HUES6 (cell line): ENCODE data around the gene ORMDL1.
"Not testable (repeated sequence)": the region's sequence is repeated elsewhere in the genome, so short reads cannot be mapped to it uniquely, and the experiment has no call there.

Experiments
- H3K27ac ChIP-seq: 2 replicates; pipeline ENCODE4 v1.7.0; 2013; ENCODE audit warnings: low read depth, mild to moderate bottlenecking, low read length, inconsistent platforms
- H3K27me3 ChIP-seq: 2 replicates; pipeline ENCODE4 v1.6.1; 2013; ENCODE audit warnings: low read length; ENCODE audit not compliant: control insufficient read depth, insufficient read depth
- H3K36me3 ChIP-seq: 2 replicates; pipeline ENCODE4 v1.6.1; 2013; ENCODE audit warnings: low read length; ENCODE audit not compliant: control insufficient read depth, insufficient read depth
- H3K4me1 ChIP-seq: 2 replicates; pipeline ENCODE4 v1.6.1; 2013; ENCODE audit warnings: low read length; ENCODE audit not compliant: control insufficient read depth, insufficient read depth
- H3K4me3 ChIP-seq: 2 replicates; pipeline ENCODE4 v1.5.1; 2013; ENCODE audit warnings: low read depth, low read length
- H3K9ac ChIP-seq: one replicate; pipeline ENCODE4 v1.6.1; 2013; ENCODE audit warnings: mild to moderate bottlenecking, low read length
- H3K9me3 ChIP-seq: 2 replicates; pipeline ENCODE4 v1.6.1; 2013; ENCODE audit warnings: low read depth, low read length; ENCODE audit not compliant: control insufficient read depth, insufficient read depth

Gene ORMDL1

DNA sequence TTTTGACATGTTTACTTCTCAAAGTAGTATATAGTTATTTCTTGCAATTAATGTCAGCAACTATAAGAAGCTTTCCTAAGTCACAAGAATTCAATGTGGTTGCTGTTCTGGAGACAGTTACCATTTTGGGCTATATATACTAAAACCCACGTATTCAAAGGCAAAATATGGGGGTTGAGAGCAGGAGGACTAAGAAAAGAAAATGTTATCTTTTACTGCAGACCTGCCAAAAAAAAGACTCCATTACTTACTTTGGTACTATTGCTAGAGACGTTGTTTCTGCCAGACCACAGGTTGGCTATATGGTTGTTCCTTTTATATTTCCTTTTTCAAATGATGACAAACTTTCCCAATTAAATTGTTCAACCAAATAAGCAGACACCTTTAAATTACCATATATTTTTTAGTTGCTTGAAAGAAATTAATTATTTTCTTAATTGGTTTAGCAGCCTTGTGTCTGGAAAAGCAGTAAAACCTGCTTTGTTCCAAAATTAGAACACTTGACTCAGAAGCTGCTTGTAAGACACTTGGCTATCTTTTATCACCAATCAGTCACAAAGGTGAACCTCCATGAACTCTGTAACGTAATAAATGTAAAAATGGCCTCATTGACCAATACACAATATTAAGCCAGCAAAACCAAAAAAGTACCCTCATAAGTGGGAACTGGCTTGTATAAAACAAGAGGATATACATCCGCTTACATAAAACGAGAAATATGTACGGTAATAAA, 13.4 kb downstream of the ORMDL1 start:
- Histone ChIP-seq H3K36me3 (peaks cover 69% of the 10 kb centered on the region), H3K4me1 (no peaks in the 10 kb centered on the region), H3K27ac (no peak overlapping the region), H3K9ac (no peak overlapping the region), H3K4me3 (no peak overlapping the region), H3K9me3 (no peaks in the 10 kb centered on the region), H3K27me3 (no peaks in the 10 kb centered on the region)

DNA sequence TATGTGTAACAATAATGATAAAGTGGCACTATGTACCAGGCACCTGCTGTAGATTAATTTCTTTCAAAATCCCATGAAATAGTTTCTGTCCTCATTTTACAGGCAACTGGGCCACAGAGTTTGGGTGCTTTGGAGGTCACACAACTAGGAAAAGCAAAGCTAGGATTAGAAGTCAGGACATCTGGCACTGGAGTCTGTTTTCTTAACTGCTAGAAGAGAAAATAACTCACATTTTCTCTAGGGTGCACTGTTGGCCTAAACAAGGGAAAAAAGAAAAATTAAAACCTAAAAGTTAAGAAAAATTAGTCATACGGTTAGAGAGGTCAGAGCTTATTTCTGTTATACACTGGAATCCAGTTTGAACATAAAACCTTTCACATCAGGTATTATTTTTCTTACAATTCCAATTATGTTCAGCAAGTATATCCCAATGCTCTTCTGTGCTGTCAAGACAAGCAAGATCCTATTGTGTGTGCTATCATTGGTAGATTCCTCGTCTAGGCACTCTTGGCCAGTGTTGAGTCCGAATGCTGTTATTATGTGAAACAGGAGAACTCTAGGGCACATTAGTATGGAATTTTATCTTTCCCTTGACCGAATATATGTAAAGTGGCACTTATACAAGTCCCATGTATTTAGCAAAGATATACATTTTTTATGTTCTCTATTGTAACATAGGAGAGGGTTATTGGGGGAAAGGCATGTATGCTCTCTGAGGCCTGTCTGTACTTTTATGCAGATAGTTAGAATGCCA, 20.1 kb downstream of the ORMDL1 start:
- Histone ChIP-seq H3K27me3 (no peaks in the 10 kb centered on the region), H3K27ac (no peak overlapping the region), H3K9me3 (no peaks in the 10 kb centered on the region), H3K9ac (no peak overlapping the region), H3K36me3 (peaks cover 13% of the 10 kb centered on the region; the same call in 1 of the 2 replicates), H3K4me1 (no peaks in the 10 kb centered on the region), H3K4me3 (no peak overlapping the region)

DNA sequence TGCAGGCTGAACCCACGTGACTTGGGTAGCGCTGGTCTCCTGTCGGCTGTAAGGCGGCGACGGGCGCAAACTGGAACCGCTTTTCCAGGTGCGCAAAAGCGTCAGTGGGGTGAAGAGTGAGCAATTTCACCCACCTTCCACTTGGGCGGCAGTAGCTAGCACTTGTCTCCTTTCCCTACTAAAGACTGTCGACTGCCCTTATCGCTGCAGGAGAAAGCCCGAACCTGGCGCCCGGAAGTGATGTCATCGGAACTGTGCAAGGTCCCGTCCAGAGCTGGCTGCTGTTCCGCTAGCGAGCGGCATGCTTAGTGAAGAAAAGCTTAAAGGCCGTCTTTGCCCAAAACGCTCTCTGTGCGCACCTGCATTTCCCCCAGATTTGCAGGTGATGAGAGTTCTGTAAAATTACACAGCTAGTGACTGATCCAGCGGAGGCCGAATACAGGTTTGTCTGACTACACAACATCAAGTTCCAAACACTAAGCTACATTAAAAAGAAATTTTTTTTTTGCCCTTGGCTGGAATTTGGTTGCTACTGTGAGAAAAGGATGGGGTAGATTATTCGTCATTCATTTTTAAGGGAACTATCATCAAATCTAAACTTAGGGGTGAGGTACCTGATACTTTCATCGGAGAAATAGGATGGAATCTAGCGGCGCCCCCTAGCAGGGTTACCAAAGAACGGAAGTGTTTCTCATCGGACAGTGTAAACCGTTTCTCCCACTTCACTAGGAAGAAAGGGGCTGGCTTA, 21.4 kb downstream of the ORMDL1 start, which contains the start of gene OSGEPL1:
Gene OSGEPL1, minus strand, starts transcription at position 242 of the 748 bp plus-strand sequence. CDS start 1,152 bp downstream, outside the sequence.
- no peaks in the 10 kb centered on the region for H3K27me3 ChIP-seq
- H3K4me3 ChIP-seq: peak within 1 kb of the TSS; percentile 80
- H3K27ac ChIP-seq: peak within 1 kb of the TSS; percentile 92
- H3K36me3 ChIP-seq: peaks cover 7% of the 10 kb centered on the region; the same call in 1 of the 2 replicates
- H3K4me1 ChIP-seq: no peaks in the 10 kb centered on the region
- H3K9me3 ChIP-seq: no peaks in the 10 kb centered on the region
- H3K9ac ChIP-seq: peak within 1 kb of the TSS; percentile 86

DNA sequence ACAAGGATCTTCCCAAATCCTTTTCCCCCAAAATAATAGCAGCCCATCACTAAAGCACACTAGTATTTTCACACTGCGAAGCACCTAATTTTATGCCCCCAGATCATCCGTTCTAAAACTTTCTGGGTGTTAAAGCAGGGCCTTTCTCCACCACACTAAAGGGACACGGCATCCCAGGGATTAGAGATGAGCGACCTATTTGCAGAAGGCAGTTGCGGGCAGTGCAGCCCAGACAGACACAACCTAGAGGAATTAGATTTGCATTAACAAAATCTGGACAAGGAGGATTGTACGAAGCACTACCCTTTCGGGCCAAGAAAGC, 21.9 kb downstream of the ORMDL1 start:
- Histone ChIP-seq H3K4me1 (no peaks in the 10 kb centered on the region), H3K9me3 (no peaks in the 10 kb centered on the region), H3K27ac (peak overlapping the region; percentile 92), H3K36me3 (peaks cover 6% of the 10 kb centered on the region; the same call in 1 of the 2 replicates), H3K27me3 (no peaks in the 10 kb centered on the region), H3K9ac (peak overlapping the region; percentile 86), H3K4me3 (peak overlapping the region; percentile 80)

DNA sequence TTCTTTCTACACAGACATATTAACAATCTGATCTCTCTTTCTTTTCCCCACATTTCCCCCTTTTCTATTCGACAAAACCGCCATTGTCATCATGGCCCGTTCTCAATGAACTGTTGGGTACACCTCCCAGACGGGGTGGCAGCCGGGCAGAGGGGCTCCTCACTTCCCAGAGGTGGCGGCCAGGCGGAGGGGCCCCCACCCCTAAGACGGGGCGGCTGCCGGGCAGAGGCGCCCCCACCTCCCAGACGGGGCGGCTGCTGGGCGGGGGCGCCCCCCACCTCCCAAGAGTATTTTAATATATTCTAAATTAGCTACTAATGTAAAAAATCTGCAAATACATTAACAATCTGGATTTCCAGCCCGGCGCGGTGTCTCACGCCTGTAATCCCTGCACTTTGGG, 24.0 kb downstream of the ORMDL1 start:
- H3K9me3 ChIP-seq, H3K27me3 ChIP-seq, H3K36me3 ChIP-seq, H3K9ac ChIP-seq, H3K4me3 ChIP-seq, H3K27ac ChIP-seq, H3K4me1 ChIP-seq: not testable (repeated sequence)

DNA sequence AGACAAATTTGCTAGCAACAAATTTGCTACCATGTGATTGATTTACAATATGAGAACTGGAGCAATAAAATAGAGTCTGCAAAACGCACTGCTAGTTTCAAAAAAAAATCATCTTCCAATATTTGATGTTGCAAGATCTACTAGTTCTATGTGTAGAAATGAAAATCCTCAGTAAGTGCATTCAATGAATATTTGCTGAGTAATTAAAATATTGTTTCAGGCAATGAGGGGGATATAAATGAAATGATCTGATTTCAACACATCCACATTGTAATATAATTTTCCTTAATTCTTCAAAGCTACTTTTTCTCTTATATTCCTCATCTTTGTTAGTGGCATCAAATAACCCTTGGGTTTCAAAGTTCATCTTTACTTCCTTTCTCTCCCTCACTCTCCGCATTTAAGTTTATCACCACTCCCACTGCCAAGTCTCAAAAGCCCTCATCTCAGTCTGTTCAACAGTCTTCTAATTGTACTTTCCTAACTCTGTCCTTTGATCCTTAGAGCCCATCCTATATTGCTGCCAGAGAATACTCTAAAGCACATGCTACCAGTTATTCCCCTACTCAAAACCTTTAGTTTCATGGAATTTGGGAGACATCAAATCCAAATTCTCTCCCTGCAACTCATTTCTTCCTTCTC, 27.7 kb downstream of the ORMDL1 start:
- Histone ChIP-seq H3K36me3 (peaks cover 20% of the 10 kb centered on the region), H3K27ac (no peak overlapping the region), H3K4me1 (no peaks in the 10 kb centered on the region), H3K9me3 (no peaks in the 10 kb centered on the region), H3K27me3 (no peaks in the 10 kb centered on the region), H3K4me3 (no peak overlapping the region), H3K9ac (no peak overlapping the region)

DNA sequence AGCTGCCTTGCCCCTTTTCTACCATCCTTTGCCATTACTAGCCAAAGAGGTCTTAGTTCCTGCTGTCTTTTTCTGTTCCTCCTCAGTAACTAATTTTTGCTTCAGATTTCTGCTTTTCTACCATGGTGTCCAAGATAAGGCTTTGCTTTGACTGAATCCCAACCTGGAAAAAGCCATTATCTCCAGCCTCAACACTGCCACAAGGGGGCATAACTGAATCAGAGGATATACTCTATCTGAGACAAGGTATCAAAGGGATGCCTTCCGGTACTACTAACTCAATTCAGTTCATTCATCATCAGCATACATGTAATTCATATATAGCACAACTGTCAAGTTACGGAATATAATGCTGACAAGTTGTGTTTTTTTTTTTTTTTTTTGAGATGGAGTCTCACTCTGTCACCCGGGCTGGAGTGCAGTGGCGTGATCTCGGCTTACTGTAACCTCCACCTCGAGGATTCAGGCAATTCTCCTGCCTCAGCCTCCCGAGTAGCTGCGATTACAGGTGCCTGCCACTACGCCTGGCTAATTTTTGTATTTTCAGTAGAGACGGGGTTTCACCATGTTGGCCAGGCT, 33.0 kb downstream of the ORMDL1 start:
- peaks cover 43% of the 10 kb centered on the region for H3K36me3 ChIP-seq
- H3K27ac ChIP-seq: no peak overlapping the region
- H3K4me1 ChIP-seq: no peaks in the 10 kb centered on the region
- H3K9me3 ChIP-seq: no peaks in the 10 kb centered on the region
- H3K9ac ChIP-seq: no peak overlapping the region
- H3K27me3 ChIP-seq: no peaks in the 10 kb centered on the region
- H3K4me3 ChIP-seq: no peak overlapping the region

DNA sequence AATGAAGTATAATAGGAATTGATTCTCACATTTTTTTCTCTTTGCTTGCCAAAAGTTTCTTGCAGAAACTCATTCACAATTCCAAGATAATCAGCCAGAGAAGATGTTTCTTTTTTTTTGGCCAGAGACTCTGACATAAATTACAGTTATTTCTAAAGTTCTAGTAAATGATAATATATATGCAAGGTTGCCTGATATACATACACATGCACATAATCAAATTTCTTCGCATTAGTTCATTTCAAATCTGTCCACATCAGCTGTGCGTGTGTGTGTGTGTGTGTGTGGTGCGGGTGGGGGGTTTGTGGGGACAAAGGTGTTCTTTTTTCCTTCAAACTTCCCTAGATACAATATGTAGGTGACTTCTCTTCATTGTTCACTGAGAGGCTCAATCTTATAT, 54.7 kb downstream of the ORMDL1 start:
- no peak overlapping the region for H3K9ac ChIP-seq
- no peak overlapping the region for H3K27ac ChIP-seq
- H3K4me1 ChIP-seq: no peaks in the 10 kb centered on the region
- H3K36me3 ChIP-seq: no peaks in the 10 kb centered on the region
- H3K27me3 ChIP-seq: no peaks in the 10 kb centered on the region
- H3K9me3 ChIP-seq: no peaks in the 10 kb centered on the region
- H3K4me3 ChIP-seq: no peak overlapping the region

DNA sequence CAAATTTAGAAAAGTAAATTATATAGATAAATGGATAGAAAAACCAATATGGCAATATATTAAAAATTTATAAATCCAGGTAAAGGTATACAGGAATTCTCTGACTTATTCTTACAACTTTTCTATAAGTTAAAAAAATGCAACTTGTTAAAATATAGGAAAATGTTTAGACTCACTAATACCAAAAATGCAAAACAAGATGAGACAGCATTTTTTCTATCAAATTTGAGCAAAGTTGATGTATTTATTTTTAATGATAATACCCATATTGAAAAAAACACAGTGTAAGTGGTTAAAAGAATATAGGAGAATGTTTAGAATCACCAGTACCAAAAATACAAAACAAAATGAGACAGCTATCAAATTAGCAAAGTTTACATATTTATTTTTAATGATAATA, 57.3 kb downstream of the ORMDL1 start:
- Histone ChIP-seq H3K27ac (no peak overlapping the region), H3K4me1 (no peaks in the 10 kb centered on the region), H3K36me3 (no peaks in the 10 kb centered on the region), H3K27me3 (no peaks in the 10 kb centered on the region), H3K9ac (no peak overlapping the region), H3K4me3 (no peak overlapping the region), H3K9me3 (no peaks in the 10 kb centered on the region)

DNA sequence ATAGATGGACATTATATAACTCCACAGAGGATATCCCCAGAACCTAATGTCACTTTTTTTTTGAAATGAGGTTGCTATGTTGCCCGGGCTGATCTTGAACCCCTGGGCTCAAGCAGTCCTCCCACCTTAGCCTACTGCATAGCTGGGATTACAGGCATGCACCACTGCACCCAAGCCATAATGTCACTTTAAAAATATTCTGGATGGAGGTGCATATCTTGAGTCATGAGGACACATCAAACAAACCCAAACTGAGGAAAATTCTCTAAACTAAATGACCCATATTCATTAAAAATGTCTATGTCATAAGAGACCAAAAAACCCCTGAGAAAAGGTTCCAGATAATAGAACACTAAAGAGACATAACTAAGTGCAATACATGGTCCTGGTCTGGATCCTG, 57.9 kb downstream of the ORMDL1 start:
- Histone ChIP-seq H3K27me3 (no peaks in the 10 kb centered on the region), H3K36me3 (no peaks in the 10 kb centered on the region), H3K4me3 (no peak overlapping the region), H3K27ac (no peak overlapping the region), H3K9ac (no peak overlapping the region), H3K4me1 (no peaks in the 10 kb centered on the region), H3K9me3 (no peaks in the 10 kb centered on the region)
